ENCODE results near the gene C1QL2. TPM values are rescaled to one million over a fixed set of nuclear protein-coding genes. Genes with fewer than 3 reads are reported as not detected.

The C1QL2 gene
- total RNA-seq, 4 donors from 2014 or later: not detected

GRCh38 chr2:119184512-119184911, 26.0 kb upstream of the C1QL2 start:
- no peak for TF ChIP-seq POLR2A (IDR thresholded peaks at IDR 0.05)
- TF ChIP-seq, protein P1, sequence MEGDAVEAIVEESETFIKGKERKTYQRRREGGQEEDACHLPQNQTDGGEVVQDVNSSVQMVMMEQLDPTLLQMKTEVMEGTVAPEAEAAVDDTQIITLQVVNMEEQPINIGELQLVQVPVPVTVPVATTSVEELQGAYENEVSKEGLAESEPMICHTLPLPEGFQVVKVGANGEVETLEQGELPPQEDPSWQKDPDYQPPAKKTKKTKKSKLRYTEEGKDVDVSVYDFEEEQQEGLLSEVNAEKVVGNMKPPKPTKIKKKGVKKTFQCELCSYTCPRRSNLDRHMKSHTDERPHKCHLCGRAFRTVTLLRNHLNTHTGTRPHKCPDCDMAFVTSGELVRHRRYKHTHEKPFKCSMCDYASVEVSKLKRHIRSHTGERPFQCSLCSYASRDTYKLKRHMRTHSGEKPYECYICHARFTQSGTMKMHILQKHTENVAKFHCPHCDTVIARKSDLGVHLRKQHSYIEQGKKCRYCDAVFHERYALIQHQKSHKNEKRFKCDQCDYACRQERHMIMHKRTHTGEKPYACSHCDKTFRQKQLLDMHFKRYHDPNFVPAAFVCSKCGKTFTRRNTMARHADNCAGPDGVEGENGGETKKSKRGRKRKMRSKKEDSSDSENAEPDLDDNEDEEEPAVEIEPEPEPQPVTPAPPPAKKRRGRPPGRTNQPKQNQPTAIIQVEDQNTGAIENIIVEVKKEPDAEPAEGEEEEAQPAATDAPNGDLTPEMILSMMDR (IDR thresholded peaks at IDR 0.05): no peak
- intact Hi-C loops (cut with DNase I): no loop called here
- Histone ChIP-seq H3K9me3 (no peaks in the 10 kb centered on the region), H3K36me3 (no peaks in the 10 kb centered on the region), H3K4me3 (replicated peaks in 1 of 3) (no peak overlapping the region), H3K4me1 (no peaks in the 10 kb centered on the region), H3K27me3 (no peaks in the 10 kb centered on the region), H3K27ac (no peak overlapping the region)
- 88 to 92% methylated on average over 7 of the region's 7 CpGs for WGBS, 2 donors
- DNase-seq: no peak

GRCh38 chr2:119181791-119182445, 23.4 kb upstream of the C1QL2 start:
- Histone ChIP-seq H3K36me3 (no peaks in the 10 kb centered on the region), H3K4me3 (replicated peaks in 1 of 3) (no peak overlapping the region), H3K27me3 (no peaks in the 10 kb centered on the region), H3K4me1 (no peaks in the 10 kb centered on the region), H3K27ac (no peak overlapping the region), H3K9me3 (no peaks in the 10 kb centered on the region)
- DNase-seq: no peak
- WGBS, 2 donors: 81 to 85% methylated on average over 12 to 13 of the region's 13 CpGs
- TF ChIP-seq POLR2A (IDR thresholded peaks at IDR 0.05): no peak
- TF ChIP-seq, protein P1 (IDR thresholded peaks at IDR 0.05): no peak
- intact Hi-C loops (cut with DNase I): no loop called here

DNA sequence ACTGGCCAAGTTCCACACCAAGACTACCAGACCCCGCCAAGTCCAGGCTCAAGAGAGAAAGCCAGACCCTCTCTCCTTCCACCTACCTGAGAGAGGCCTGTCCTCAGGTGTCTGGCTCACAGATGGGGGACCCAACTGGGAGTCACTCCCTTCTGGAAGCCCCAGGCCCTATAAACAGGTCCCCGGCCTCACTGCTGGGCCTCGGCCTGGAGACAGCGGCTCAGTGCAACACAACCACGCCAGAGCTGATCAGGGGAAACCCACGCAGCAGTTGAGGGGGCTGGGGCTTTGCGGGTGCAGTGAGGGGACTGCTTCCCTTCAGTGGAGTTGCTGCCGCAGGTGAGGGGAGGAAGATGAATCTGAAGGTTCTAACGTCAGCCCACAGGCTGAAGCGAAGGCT, 22.8 kb upstream of the C1QL2 start:
- no peaks in the 10 kb centered on the region for H3K4me1 ChIP-seq
- no peaks in the 10 kb centered on the region for H3K27me3 ChIP-seq
- no peak overlapping the region for H3K4me3 ChIP-seq (replicated peaks in 1 of 3)
- no peaks in the 10 kb centered on the region for H3K36me3 ChIP-seq
- intact Hi-C loops (cut with DNase I): no loop called here
- TF ChIP-seq POLR2A (IDR thresholded peaks at IDR 0.05): no peak
- TF ChIP-seq, protein P1 (IDR thresholded peaks at IDR 0.05): no peak
- no peaks in the 10 kb centered on the region for H3K9me3 ChIP-seq
- no peak for DNase-seq
- 89 to 90% methylated on average over 6 to 10 of the region's 10 CpGs for WGBS, 2 donors
- H3K27ac ChIP-seq: no peak overlapping the region

- Histone ChIP-seq H3K27me3 (no peaks in the 10 kb centered on the region), H3K4me1 (no peaks in the 10 kb centered on the region), H3K36me3 (no peaks in the 10 kb centered on the region), H3K27ac (no peak overlapping the region), H3K4me3 (replicated peaks in 1 of 3) (no peak overlapping the region), H3K9me3 (no peaks in the 10 kb centered on the region)
- DNase-seq: no peak
- intact Hi-C loops (cut with DNase I): no loop called here
- 84 to 94% methylated on average over 5 of the region's 5 CpGs for WGBS, 2 donors
- no peak for TF ChIP-seq POLR2A (IDR thresholded peaks at IDR 0.05)
- TF ChIP-seq, protein P1 (IDR thresholded peaks at IDR 0.05): no peak
Measured at GRCh38 chr2:119180892-119181291, 22.3 kb upstream of the C1QL2 start.

DNA sequence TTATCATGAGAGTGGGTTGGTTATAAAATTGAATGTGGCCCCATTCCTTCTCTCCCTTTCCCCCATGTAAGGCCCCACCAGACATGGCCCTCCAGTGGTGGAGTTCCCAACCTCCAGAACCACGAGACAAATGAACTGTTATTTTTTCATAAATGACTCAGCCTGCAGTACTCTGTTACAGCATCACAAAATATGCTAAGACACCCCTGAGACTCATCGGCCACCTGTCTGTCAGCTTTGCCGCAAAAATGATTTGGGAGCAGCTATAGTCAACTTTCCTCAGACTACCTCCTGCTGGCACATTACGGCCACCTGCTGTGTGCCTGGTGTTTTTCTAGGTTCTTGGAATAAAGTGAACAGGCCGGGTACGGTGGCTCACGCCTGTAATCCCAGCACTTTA, 21.4 kb upstream of the C1QL2 start:
- Histone ChIP-seq H3K36me3 (no peaks in the 10 kb centered on the region), H3K9me3 (no peaks in the 10 kb centered on the region), H3K4me1 (no peaks in the 10 kb centered on the region), H3K27me3 (no peaks in the 10 kb centered on the region), H3K27ac (no peak overlapping the region), H3K4me3 (replicated peaks in 1 of 3) (no peak overlapping the region)
- intact Hi-C loops (cut with DNase I): no loop called here
- WGBS, 2 donors: 90 to 92% methylated on average over 7 of the region's 7 CpGs
- TF ChIP-seq, protein P1 (IDR thresholded peaks at IDR 0.05): no peak
- TF ChIP-seq POLR2A (IDR thresholded peaks at IDR 0.05): no peak
- no peak for DNase-seq
